B cell (primary cell): Measurements from ENCODE around the gene OTUD5.

ENCODE experiments used
- CTCF ChIP-seq: fragments of 200-600 bp; IDR thresholded peaks from one replicate; pipeline ENCODE4 v1.8.0; 2022; ENCODE audit warnings: antibody characterized with exemption, mild to moderate bottlenecking
- EZH2 ChIP-seq: IDR thresholded peaks from 2 replicates; pipeline ENCODE4 v1.6.1; 2012; ENCODE audit warnings: borderline replicate concordance, low read depth, mild to moderate bottlenecking, moderate library complexity, low read length; ENCODE audit not compliant: insufficient read depth, poor library complexity, severe bottlenecking

- TF ChIP-seq CTCF: no peak
- no peak for TF ChIP-seq EZH2
Measured at GRCh38 chrX:48902135-48902534, 55.3 kb downstream of the OTUD5 start.
